Measurements from ENCODE around the gene USP22. TPM values are rescaled to one million over a fixed set of nuclear protein-coding genes. Genes with fewer than 3 reads are reported as not detected.
A peak's percentile ranks its signal among the peaks of the same experiment; 100 is the strongest.

Gene USP22
- total RNA-seq, 4 donors from 2014 or later = 74.7 to 113 (median 106) TPM

DNA sequence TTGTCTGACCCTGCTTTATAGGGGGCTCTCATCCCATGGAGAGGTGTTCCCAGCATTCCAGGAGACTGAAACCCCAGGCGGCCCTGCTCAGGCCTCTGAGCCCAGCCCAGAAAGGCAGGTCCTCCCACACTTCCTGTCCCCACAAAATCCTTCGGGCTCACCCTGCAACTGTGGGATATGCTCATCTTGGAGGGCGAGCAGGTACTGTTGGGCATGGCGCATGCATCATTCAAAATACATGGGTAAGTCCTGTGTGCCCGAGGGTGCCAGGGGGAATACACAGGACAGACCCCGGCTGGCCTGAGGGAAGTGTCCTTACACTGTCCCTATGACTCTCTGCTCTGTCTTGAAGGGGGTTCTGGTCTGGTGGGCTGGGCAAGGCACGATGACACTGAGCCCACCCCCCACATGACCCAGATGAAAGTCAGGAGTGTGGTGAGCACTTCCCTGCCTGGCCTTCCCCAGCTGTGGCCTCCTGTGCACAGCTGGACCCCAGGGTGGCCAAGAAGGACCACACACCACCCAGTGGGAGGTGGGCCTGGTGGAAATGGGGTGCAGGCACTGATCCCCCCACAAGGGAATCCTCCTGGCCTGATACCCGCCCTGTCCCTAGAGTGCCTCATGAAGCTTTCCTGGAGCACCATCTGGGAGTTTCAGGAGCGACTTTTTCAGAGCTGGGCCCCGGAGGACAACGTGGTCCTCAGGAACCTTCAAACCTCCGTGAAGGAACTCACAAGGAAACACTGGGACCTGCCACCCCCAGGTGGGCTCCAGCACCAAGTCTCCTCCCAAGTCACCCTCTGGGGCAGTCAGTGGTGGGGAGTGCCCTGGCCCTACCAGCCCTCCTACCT is 46.7 kb downstream of the USP22 start:
- DNase-seq (ENCODE audit: low spot score in 2 of 2) = peak in 1 of 2 donors; percentile 80
- TF ChIP-seq, protein P1, sequence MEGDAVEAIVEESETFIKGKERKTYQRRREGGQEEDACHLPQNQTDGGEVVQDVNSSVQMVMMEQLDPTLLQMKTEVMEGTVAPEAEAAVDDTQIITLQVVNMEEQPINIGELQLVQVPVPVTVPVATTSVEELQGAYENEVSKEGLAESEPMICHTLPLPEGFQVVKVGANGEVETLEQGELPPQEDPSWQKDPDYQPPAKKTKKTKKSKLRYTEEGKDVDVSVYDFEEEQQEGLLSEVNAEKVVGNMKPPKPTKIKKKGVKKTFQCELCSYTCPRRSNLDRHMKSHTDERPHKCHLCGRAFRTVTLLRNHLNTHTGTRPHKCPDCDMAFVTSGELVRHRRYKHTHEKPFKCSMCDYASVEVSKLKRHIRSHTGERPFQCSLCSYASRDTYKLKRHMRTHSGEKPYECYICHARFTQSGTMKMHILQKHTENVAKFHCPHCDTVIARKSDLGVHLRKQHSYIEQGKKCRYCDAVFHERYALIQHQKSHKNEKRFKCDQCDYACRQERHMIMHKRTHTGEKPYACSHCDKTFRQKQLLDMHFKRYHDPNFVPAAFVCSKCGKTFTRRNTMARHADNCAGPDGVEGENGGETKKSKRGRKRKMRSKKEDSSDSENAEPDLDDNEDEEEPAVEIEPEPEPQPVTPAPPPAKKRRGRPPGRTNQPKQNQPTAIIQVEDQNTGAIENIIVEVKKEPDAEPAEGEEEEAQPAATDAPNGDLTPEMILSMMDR (IDR thresholded peaks at IDR 0.05) = no peak
- TF ChIP-seq POLR2A (IDR thresholded peaks at IDR 0.05) = no peak
- no peak overlapping the region for H3K4me3 ChIP-seq (ENCODE audit: low read depth, poor library complexity, severe bottlenecking)
- WGBS, 2 donors = 77 to 92% methylated on average over 11 to 12 of the region's 12 CpGs
- intact Hi-C loops (cut with DNase I; ENCODE audit: low total_unique reads) = no loop called here

DNA sequence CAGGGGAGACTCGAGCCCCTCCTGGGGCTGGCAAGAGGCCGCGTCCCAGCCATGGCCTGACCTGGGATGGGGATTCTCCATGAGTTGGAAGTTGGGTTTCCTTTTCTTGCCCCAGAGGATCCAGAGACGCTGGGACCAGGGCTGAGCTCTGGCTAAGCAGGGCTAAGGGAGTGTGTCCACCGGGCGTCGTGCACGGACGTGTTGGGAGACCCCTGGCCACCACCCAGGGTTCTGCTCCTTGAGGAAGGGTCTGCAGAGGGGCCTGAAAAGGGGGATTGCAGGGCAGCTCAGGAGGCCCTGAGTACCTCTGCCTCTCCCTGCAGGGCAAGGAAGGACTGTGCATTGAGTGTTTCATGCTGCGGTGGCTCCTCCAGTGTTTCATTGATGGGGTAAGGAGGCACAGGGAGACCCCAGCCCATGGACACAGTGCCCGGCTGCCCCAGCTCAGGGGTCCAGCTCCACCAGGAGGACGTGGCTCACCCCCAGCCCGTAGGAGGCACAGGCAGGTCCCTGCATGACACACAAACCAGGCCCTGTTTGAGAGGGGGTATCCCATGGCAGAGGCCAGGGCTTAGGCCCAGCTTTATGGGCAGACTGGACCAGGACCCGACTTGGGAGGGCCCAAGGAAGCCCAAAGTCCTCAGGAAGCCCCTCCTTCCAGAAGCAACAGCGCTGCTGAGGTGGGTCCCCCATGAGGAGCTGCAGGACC is 47.5 kb downstream of the USP22 start:
- WGBS, 2 donors = 89 to 93% methylated on average over 10 to 15 of the region's 15 CpGs
- DNase-seq (ENCODE audit: low spot score in 2 of 2) = peak in 1 of 2 donors; percentile 82
- intact Hi-C loops (cut with DNase I; ENCODE audit: low total_unique reads) = no loop called here
- no peak overlapping the region for H3K4me3 ChIP-seq (ENCODE audit: low read depth, poor library complexity, severe bottlenecking)
- TF ChIP-seq, protein P1 (IDR thresholded peaks at IDR 0.05) = no peak
- no peak for TF ChIP-seq POLR2A (IDR thresholded peaks at IDR 0.05)

DNA sequence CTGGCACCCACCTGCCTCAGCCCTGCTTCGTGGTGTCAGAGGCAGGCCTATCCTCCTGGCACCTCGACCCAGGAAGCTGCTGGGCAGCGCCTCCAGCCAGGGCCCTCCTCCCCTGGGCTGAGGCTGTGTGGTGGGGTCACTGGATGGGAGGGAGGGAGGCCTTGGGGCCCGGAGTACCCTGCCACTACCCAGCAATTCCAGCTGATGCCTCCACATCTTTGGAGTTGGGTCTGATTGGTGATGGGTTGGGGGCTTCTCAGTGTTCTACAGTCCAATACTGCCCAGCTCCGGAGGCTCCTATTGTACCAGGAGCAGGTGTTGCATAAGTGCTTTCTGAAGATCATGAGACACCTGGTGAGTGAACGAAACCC is 48.0 kb downstream of the USP22 start:
- H3K4me3 ChIP-seq (ENCODE audit: low read depth, poor library complexity, severe bottlenecking) = no peak overlapping the region
- 84 to 91% methylated on average over 4 to 6 of the region's 6 CpGs for WGBS, 2 donors
- TF ChIP-seq, protein P1 (IDR thresholded peaks at IDR 0.05) = no peak
- no peak for TF ChIP-seq POLR2A (IDR thresholded peaks at IDR 0.05)
- no peak for DNase-seq (ENCODE audit: low spot score in 2 of 2)
- intact Hi-C loops (cut with DNase I; ENCODE audit: low total_unique reads) = loop anchor here (5.0 kb wide), 1 partner anchor 47 kb away; no protein-coding TSS in a partner anchor

DNA sequence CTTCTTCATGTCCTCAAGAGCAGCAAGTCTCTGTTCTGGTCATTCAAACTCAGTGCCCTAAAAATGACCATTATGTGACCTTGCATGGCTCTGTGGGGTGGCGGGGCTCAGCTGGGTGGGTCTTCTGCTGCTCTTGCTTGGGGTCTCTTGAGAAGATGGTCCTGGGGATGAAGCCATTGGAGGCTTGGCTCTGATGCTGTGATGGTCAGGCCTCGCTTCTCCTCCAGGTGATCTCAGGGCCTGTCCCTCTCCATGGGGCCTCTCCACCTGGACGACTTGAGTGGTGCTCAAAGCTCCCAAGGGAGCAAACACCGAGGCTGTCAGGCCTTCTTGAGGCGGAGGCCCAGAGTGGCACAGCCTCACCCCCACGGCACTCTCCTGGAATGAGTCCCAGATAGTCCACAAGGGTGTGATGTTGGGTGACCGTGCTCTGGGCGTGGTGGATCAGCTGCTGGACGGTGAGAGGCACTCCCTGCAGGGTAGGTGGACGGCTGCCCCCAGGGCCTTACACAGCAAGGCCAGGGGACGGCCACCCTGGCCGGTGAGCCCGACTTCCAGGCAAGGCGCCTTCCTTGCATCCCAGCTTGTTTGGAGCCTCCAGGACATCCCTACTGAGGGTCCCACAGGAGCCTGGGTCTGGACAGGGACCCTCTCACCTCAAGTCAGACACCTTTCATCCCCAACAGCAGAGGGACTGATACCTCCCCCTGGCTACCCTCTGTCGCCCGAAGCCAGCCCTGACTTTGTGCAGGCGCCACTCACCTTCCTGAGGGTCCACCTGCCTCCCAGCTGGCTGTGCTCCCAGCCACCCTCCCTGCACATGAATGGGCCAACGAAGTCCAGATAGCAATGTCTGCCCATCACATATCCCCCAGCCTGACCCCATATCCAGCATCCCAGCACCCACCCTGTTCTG is 48.7 kb downstream of the USP22 start:
- no peak for TF ChIP-seq POLR2A (IDR thresholded peaks at IDR 0.05)
- TF ChIP-seq, protein P1 (IDR thresholded peaks at IDR 0.05) = no peak
- 84 to 97% methylated on average over 12 to 17 of the region's 18 CpGs for WGBS, 2 donors
- intact Hi-C loops (cut with DNase I; ENCODE audit: low total_unique reads) = loop anchor here (5.0 kb wide), 1 partner anchor 47 kb away; no protein-coding TSS in a partner anchor
- no peak overlapping the region for H3K4me3 ChIP-seq (ENCODE audit: low read depth, poor library complexity, severe bottlenecking)
- no peak for DNase-seq (ENCODE audit: low spot score in 2 of 2)
